NK-92 (cell line): ENCODE results near the gene SLIT2.

Experiments
- DNase-seq: peaks from one replicate; lab custom pipeline; 2025; ENCODE audit not compliant: unreplicated experiment; lab: John Stamatoyannopoulos, UW

SLIT2 gene

DNA sequence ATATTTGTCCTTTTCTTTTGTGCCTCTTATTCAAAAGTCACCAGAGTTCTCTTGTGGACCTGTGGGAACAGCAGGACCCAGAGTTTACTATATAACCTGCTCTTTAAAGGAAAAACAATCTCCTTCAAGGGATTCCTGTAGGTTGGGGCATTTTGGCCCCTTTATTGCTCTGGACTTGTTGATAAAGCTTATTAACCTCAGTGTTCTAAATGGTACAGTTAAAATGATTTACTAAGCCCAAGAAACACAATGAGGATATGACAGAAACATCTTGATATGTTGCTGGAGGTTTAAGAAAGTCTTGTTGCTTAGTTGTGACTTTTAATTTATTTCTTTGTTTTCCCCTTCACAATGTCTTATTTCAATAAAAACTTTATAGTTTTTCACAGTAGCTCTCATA lies 46.8 kb downstream of the SLIT2 start:
- no peak for DNase-seq

GRCh38 chr4:20298986-20299385 lies 47.3 kb downstream of the SLIT2 start:
- DNase-seq, result no peak

DNA sequence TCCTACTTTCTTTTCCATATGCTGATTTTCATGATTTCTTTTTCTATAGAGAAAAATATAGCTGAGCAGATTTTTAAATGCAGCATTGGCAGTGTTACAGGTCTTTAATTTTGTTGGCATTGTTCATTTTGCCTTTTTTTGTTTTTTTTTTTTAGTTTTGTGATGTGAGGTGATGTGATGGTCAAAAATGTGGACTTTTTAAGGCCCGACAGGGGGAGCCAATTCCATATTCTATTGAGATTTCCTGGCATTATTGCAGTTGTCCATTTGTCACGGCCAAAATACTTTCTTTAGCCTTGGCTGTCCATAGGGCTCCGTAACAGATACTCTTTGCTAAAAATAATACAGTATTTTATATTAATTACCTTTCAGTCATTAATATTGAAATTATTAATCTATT lies 47.8 kb downstream of the SLIT2 start:
- no peak for DNase-seq

GRCh38 chr4:20301161-20301560 lies 49.5 kb downstream of the SLIT2 start:
- no peak for DNase-seq
